NCI-H1092 treated with DMSO at 0.1 percent for 48 hours (cell line): Measurements from ENCODE around the gene STK4.

ENCODE experiments used
- DNase-seq: peaks from one replicate; lab custom pipeline; 2025; lab: John Stamatoyannopoulos, UW

Gene STK4

DNA sequence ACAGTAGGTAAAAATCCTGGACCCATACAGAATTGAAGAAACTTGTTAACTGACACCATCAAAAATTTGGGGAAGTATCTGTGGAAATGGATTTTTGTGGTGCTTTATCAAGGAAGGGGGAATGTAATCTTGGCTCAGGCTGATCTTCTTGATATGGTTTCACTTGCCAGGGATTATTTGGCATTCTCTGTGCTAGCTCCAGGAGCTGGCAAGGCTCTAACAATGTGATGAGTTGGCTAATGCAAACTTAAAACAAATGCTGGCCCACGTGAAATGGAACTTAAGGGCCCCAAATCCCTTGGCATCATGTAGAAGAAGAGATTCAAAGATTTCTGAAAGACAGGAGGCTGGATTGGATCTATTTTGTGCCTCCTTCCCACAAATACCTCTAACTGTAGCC, 121.5 kb downstream of the STK4 start:
- no peak for DNase-seq

DNA sequence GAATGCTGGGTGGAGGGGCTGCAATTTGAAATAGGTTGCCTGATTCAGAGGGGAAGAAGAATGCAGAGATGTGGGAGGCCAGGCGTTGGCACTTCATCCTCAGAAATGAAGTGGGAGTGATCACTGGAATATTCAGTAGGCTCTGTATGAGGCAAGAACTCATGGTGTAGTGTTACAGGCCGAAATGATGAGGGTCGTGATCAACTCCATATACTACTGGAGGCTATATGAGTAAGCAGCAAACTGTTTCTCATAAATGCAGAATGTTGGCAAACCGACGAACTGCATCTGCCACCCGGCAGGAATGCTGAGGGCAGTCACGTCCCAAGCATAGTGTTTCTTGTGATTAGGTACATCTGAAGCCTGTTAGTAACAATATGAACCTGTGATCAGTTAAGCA, 121.9 kb downstream of the STK4 start:
- DNase-seq = no peak

DNA sequence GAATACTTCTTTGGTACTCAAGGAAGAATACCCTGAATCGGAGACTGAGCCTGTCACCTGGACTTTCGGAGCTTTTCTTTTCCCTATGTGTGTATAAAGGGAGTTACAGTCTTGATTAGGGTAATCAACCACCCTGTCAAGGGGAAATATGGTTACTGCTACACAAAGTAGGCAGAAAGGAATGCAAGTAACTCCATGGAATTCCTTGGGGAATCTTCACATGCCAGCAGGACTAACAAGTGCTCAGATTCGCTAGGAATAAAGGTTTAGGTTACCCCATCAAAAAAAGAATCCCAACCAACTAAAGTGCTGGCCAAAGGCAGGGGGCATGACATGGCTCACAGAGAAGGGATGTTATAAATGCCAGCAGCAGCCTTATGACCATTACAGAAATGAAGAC, 124.2 kb downstream of the STK4 start:
- DNase-seq = no peak

DNA sequence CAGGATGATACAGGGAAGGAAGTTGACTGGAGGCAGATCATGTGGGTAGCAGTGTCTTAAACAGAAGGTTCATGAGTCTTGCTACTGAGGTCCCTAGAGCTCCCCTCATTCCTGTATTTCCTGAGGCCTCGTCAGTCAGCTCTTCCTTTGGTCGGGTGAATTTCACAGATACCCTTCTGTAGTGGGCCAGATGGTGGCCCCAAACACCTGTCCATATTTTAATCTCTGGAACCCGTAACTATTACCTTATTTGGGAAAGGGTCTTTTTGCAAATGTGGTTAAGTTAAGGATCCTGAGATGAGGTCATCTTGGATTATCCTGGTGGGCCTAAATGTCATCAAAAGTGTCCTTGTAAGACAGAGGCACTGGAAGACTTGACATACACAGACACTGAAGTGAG, 125.1 kb downstream of the STK4 start:
- DNase-seq = no peak

DNA sequence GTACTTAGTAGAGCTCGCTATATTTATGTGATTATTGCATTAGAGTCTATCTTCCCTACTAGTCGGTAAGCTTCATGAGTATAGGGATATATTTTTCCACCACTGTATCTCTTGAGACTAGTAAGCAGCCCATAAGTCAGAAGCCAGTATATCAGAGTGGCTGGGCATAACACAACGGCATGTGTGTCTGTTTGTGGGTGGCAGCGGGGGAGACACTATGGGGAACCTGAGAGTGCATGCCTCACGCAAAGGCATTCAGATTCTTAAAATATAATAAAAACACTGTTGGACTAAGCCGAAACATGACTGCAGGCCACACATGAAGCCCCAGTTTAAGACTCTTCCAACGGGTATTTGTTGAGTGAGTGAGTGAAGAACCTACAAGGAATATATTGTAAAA, 126.6 kb downstream of the STK4 start:
- no peak for DNase-seq

DNA sequence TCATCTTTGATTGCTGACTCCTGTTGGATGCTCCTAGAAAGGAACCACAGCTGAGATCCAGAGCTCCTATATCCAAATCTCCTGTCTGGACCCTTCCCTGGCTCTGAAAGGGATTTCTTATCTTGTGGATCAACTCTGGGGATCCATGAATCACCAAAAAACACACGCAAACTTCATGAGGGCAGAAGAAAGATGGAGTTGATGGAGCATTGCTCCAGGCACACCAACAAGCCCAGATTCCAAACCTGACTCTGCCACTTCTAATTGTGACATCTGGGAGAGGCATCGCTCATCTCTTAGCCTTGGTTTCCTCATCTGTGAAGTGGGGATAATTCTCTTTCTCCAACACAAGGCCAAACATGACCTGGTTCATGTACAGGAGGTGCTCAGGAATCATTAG, 127.9 kb downstream of the STK4 start:
- DNase-seq = no peak

DNA sequence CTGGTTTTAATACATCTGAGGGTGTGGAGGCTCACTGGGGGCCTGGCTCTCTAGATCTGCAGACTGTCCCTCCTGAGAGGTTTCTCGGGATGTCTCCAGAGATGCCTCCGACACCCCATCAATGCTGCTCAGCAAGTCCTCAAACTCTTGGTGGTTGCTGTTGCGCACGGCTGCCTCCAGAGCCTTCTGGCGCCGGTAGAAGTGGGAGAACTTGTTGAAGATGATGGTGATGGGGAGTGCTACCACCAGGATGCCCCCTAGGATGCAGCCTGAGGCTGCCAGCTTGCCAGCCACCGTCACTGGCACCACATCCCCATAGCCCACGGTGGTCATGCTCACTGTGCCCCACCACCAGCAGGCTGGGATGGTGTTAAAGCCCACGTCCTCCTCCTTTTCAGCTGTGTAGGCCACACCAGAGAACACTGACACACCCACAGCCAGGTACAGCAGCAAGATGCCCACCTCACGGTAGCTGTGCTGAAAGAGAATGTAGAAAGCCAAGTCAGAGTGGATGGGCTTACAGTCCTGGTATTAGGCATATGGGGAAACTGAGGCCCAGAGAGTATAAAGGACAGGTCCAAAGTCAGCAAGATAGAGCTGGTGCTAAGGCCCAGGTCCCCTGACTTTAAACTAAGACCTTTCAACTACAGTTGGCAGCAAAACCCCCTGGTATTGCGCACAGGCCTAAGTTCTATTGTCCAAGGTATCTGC, 128.7 kb downstream of the STK4 start:
- DNase-seq = no peak

DNA sequence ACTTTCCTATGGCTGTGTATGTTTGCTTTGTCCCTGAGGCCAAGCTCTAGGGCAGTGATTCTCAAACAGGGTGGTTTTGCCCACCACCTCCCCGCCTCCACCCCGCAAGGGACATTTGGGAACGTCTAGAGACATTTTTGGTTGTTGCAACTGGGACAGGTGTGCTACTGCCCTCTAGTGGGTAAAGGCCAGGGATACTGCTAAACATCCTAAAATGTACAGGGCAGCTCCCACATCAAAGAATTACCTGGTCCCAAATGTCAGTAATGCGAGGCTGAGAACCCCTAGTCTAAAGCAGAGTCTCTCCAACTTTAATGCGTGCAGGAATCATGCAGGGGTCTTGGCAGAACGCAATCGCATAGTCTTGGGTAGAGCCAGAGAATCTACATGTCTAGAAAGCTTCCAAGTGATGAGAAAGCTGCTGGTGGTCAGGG, 129.5 kb downstream of the STK4 start:
- DNase-seq = peak; percentile 8

DNA sequence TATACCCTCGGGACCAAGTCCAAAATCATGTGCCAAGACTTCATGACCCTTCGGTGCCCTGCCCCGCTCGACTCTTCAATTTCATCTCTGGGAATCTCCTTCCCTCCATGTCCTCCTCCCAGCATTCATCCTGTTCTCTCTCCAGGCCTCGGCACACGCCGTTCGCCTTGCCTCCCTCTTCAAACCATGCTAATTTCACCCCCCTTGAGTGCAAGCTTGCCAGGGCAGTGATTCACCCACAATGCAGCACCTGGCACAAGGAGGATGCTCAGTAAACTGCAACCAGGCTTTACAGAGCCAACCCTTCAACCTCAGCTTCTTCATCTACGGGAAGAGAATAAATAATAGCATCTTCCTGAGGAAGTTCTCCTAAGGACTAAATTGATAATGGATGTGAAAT, 130.5 kb downstream of the STK4 start:
- no peak for DNase-seq

DNA sequence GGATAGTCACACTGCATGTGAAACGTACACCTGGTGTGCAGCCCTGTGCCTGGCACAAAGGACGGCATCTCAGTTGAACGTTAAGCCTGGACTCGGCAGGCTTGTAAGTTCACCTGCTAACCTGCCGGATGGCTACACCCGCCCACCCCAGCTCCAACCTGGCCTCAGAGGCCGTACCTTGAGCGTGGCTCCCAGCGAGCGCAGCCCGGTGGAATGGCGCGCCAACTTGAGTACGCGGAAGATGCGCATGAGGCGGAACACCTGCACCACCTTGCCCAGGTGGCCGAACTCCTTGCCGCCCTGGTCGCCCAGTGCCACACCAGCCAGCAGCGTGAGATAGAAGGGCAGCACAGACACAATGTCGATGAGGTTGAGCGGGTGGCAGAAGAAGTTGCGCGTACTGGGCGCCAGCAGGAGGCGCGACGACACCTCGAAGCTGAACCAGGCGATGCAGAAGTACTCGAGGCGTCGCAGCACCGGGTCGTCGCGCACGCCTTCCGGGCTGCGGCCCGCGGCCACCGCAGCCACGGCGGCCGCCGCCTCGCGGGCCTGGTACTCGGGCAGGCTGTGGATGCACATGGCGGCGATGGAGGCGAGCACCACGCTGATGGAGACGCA, 131.3 kb downstream of the STK4 start:
- DNase-seq = peak; percentile 11

DNA sequence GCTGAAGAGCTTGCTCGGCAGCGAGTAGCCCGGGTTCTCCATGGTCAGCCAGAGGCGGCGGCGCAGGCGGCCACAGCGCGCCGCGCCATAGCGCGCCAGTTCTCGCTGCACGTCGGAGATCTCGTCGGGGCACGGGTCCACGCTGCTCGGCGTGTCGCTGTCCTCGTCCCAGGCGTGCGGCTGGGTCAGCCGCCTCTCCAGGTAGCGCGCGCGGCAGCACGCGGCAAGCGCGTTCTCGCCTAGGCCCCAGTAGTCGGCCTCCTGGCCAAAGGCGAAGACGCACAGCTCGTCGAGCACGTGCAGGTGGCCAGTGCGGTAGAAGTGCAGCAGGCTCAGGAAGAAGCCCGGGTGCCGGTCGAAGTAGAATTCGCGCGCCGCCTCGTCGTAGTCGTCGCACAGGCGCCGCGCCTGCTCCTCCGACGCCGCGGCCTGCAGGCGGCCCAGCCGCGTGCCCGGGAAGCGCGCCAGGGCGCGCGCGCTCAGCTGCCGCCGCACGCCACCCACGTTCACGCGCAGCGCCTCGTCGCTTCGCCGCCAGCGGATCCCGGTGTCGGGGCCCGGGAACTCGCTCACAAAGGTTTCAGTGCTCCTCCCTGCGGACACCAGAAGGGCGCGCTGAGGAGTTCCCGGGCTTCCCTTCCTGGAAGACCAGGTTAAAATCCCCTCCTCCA, 131.9 kb downstream of the STK4 start:
- no peak for DNase-seq

DNA sequence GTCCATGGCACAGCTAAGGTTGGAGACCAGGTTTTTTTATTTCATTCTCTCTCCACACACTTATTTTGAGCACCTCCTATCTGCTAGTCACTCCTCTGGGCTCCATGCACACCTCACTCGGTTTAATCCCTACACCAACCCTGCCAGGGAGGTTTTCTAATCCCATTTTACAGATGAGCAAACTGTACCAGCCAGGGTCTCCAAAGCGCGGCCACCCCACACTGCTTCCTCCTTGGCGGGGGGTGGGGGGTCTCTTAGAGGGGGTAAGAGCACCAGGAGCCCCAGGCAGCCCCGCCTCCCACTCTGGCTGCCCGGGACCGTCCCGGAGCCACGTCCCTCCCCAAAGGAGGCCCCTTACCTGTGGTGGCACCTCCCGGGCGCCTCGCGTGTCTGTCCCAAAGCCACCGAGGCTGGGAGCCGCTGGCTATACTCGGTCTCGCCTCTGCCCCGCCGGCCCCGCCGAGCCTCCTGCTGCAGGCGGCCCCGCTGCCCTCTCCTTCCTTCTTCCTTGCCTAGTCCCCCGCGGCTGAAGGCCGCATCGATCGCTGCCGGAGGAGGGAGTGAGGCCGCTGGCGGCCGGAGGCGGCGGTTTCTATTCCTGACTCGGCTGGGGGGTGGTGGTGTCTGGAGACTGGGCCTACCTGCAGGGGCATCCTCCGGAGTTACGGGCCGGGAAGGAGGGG, 134.4 kb downstream of the STK4 start, which contains the start of gene KCNS1:
Gene KCNS1, minus strand, starts transcription at position 565 of the 683 bp plus-strand sequence. CDS start 1,891 bp downstream, outside the sequence.
- DNase-seq = no peak

DNA sequence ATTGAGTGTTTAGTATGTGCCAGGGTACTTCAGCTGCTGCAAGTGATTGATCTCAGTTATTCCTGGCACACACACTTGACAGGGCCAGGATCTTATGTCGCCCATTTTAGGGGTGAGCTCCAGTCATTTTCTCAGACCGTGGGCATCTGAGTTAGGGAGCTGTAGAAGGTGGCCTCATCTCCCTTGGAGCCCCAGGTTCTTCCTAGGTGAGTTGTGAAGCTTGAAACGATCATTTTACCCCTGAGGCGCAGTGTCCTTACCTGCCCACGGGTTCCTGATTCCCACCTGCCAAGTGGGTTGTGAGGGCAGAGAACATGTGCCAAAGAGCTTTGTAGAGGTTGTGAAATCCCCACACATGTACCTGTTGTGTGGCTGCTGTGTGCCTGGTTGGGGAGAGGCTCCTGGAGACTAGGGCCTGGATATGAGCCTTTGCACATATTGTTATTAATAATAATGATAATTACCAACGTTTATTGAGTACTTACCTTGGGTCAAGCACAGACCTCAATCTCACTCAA, 135.1 kb downstream of the STK4 start:
- DNase-seq = no peak

DNA sequence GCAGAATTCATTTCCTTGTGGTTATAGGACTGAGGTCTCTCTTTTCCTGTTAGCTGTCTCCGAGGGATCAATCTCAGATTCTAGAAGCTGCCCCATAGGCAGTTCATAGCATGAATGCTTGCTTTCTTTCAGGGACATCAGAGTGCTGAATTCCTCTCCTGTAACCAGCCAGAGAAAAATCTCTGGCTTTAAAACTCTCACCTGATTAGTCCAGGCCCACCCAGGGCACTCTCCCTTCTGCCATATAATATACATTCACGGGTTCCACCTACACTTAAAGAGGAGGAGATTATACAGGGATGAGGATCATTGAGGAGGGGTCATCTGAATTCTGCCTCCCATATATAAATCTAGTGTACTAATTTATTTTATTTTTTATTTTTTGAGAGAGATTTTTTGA, 136.8 kb downstream of the STK4 start:
- DNase-seq = no peak

DNA sequence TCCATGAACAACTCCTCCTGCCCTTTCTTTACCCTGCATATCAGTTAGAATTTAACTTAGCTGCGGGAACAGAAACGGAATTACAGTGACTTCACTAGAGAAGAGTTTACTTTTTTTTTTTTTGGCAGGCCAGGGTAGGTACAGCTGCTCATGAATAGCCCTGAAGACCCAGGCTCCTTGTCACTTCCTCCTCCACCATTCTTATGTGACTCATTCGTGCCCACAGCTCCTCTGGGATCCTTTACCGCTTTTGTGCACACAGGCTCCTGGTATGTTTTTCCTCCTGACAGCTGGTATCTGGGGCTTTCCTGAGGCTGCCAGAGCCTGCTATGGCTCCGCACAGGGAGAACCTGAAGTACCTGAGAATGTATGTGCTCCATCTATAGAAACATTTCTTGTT, 138.5 kb downstream of the STK4 start:
- no peak for DNase-seq

DNA sequence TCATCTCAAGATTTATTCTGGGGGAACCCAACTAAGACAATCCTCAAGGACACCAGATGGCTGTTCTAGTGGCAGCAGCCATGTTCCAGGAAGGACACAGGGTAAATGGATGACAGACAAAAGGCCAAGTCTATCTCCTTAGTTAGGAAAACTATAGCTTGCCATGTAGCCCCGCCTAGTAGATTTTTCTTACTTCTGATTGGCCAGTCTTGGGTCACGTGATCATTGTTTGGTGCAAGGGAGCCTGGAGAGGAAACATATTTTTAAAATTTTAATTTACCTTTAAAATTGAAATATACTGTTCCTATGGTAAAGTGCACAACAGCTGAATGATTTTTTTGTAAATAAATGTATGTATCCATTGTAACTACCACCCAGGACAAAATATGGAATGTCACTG, 139.0 kb downstream of the STK4 start:
- no peak for DNase-seq

DNA sequence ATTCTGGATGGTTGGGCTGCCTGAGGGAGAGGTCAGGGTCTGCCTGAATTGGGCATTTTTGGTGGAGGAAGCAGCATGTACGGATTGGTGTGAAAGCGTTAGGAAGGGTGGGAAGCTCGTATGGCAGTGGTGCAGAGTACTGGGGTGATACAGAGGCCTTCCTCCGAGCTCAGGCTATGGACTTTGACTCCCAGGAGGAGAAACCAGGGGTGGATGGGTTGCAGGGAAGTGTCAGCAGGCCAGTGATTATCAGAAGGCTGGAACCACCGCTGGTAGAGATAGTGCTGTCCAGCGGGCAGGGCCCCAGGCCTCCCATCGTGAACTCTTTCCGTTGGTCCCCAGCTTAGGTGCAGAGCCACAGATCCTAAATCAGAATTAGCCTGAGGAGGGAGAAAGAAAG, 143.3 kb downstream of the STK4 start:
- DNase-seq = no peak

DNA sequence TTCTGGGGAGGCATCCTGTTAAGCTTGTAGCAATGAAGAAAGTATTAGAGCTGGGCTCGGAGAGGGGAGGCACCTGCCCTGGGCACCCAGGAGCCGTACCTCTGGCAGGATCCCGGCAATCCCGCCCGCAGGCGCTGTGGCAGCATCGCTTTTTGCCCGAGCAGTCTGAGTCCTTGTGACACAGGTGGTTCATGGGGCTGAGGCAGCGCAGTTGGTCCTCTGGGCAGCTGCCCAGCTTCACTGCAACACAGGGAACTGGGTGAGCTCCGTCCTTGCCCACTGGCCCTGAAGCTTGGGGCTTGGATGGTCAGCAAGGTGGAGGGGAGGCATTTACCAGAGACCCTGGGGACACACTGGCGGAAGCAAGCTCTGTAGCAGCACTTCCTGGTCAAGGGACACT, 144.0 kb downstream of the STK4 start:
- DNase-seq = no peak

DNA sequence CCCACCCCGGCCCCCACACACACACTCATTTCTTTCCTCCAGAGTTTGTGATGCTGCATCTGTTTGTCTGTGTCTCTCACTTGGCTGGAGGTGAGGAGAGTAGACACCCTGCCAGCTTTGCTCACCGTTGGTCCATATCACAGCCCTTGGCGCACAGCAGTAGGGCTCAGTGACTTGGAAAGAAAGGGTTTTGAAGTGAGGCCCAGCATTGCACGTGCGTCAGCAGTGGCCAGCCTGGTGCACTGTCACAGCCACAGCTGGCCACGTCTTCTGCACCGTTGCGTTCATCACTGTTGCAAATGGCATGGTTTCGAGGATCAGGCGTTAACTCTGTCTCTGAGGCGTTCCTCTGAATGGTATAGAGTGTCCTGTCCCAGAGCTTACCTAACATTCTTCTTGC, 145.0 kb downstream of the STK4 start:
- DNase-seq = no peak

DNA sequence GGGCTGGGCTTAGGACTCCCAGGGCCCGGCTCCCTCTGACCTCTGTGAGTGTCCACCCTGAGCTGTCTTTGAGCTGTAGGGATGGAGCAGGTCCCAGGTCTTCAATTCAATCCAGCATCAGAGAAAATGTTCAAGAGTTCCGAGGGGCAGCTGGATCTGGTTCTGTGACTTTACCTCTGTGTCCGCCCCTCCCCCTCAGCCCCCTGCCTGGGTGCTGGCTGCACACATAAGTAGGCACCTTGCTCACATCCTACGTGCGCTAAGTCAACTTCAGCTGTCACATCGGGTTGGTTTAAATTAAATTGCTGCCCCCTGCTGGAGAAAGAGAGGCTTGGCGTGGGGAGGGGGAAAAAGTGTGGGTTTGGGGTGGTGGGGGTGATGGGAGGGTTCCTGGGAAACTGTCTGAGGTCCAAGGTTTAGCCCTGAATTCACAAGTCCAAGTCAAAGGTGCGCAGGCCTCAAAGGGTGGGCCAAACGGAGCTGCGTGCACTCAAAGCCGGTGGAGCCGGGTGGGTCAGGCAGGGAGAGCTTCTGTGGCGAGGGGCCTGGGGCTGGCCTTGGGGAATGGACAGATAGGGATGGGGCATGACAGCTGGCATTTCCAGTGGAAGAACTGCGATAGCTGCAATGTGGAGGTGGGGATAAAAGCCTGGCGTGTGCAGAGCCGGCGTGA, 145.6 kb downstream of the STK4 start:
- no peak for DNase-seq

DNA sequence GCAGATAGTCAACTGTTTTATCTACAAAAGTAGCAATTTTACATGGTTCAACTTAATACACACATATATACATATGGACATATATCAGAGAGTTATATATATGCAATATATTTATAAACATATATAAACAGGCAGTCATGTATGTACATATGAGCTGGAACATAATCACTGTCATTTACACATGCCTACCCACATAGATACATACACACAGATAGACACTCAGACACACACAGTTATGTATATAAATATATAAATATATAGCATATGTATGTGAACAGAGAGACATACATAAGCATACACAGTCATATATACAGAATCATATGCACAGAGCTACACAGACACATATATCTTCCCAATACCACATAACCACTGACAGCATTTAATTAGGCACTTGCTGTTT, 146.4 kb downstream of the STK4 start:
- DNase-seq = no peak

DNA sequence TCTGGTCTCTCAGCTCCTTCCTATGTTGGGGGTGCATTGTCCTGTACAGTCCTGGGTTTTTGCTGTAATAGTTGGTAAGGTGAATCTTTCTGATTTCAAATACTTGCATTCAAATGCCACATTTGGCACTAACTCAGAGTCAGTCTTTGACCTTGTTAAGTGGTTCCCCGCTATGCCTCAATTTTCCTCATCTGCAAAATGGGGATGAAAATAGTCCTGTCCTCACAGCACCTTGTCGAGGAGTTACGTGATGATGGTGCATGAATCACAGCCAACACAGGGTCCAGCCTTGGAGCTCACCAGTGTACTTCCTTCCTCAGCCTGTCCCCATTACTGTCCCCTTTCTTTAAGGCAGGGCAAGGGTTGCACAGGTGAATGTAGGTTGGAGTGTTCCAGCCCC, 147.6 kb downstream of the STK4 start:
- no peak for DNase-seq
